ENCODE measurements around the gene TEAD2.

Gene TEAD2

DNA sequence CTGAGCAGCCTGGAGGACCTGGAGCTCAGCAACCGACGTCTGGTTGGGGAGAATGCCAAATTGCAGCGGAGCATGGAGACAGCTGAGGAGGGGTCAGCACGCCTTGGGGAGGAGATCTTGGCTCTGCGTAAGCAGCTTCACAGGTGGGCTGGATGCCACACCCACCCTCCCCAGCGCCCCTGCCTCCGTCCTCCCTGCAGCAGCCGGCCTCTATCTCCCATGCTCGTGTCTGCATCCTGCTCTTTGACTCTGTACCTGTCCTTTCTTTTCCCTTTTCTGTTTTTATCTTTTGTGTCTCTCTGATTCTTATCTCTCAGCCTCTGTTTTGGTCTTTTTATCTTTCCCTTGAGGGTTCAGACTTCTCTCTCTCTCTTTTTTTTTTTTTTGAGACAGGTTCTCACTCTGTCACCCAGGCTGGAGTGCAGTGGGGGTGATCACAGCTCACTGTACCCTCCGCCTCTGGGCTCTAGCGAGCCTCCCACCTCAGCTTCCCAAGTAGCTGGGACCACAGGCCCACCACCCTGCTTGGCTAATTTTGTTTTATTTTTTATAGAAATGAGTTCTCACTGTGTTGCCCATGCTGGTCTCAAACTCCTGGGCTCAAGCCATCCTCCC lies 35.9 kb upstream of the TEAD2 start:
- Histone ChIP-seq H3K36me3 (ENCODE audit: low read depth) (no peaks in the 10 kb centered on the region), H3K4me3 (ENCODE audit: severe bottlenecking) (no peak overlapping the region), H3K27ac (ENCODE audit: poor library complexity, severe bottlenecking) (no peak overlapping the region), H3K9me3 (ENCODE audit: severe bottlenecking) (no peaks in the 10 kb centered on the region), H3K4me1 (ENCODE audit: insufficient read depth, poor library complexity, severe bottlenecking) (no peaks in the 10 kb centered on the region), H3K27me3 (ENCODE audit: insufficient read depth, poor library complexity, severe bottlenecking) (no peaks in the 10 kb centered on the region)
- no peak for ATAC-seq (ENCODE audit: low read depth)
- no peak for TF ChIP-seq CTCF (IDR thresholded peaks at IDR 0.05; ENCODE audit: poor library complexity, severe bottlenecking)
- DNase-seq (ENCODE audit: low spot score): no peak

- Histone ChIP-seq H3K27ac (ENCODE audit: poor library complexity, severe bottlenecking) (no peak overlapping the region), H3K9me3 (ENCODE audit: severe bottlenecking) (no peaks in the 10 kb centered on the region), H3K4me3 (ENCODE audit: severe bottlenecking) (no peak overlapping the region), H3K27me3 (ENCODE audit: insufficient read depth, poor library complexity, severe bottlenecking) (no peaks in the 10 kb centered on the region), H3K36me3 (ENCODE audit: low read depth) (no peaks in the 10 kb centered on the region), H3K4me1 (ENCODE audit: insufficient read depth, poor library complexity, severe bottlenecking) (no peaks in the 10 kb centered on the region)
- TF ChIP-seq CTCF (IDR thresholded peaks at IDR 0.05; ENCODE audit: poor library complexity, severe bottlenecking): no peak
- no peak for DNase-seq (ENCODE audit: low spot score)
- no peak for ATAC-seq (ENCODE audit: low read depth)
Observed at GRCh38 chr19:49396738-49397505, 34.7 kb upstream of the TEAD2 start.

GRCh38 chr19:49395581-49396407 lies 33.6 kb upstream of the TEAD2 start:
- no peak for ATAC-seq (ENCODE audit: low read depth)
- Histone ChIP-seq H3K4me3 (ENCODE audit: severe bottlenecking) (no peak overlapping the region), H3K36me3 (ENCODE audit: low read depth) (no peaks in the 10 kb centered on the region), H3K27me3 (ENCODE audit: insufficient read depth, poor library complexity, severe bottlenecking) (no peaks in the 10 kb centered on the region), H3K4me1 (ENCODE audit: insufficient read depth, poor library complexity, severe bottlenecking) (no peaks in the 10 kb centered on the region), H3K9me3 (ENCODE audit: severe bottlenecking) (no peaks in the 10 kb centered on the region), H3K27ac (ENCODE audit: poor library complexity, severe bottlenecking) (no peak overlapping the region)
- TF ChIP-seq CTCF (IDR thresholded peaks at IDR 0.05; ENCODE audit: poor library complexity, severe bottlenecking): no peak
- DNase-seq (ENCODE audit: low spot score): no peak

DNA sequence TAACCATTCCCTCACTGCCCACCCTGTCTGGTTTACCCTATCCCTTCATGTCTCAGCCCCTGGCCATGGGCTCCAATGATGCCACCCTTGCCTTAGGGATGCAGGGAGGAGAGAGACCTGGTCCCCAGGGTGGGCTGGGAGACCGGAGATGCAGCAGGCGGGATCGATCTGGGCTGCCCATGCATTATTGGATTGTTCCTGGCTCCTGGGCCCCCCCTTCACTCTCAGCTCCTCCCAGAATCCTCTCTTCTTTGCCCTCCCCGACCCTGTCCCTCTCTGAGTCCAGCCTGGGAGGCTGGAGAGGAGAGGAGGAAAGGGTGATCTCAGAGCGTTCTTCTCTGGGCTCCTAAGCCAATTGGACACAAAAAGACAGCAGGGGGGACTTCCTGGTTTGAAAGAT lies 31.7 kb upstream of the TEAD2 start:
- no peak for ATAC-seq (ENCODE audit: low read depth)
- DNase-seq (ENCODE audit: low spot score): no peak
- Histone ChIP-seq H3K36me3 (ENCODE audit: low read depth) (no peaks in the 10 kb centered on the region), H3K27me3 (ENCODE audit: insufficient read depth, poor library complexity, severe bottlenecking) (no peaks in the 10 kb centered on the region), H3K27ac (ENCODE audit: poor library complexity, severe bottlenecking) (no peak overlapping the region), H3K4me3 (ENCODE audit: severe bottlenecking) (no peak overlapping the region), H3K9me3 (ENCODE audit: severe bottlenecking) (no peaks in the 10 kb centered on the region), H3K4me1 (ENCODE audit: insufficient read depth, poor library complexity, severe bottlenecking) (no peaks in the 10 kb centered on the region)
- no peak for TF ChIP-seq CTCF (IDR thresholded peaks at IDR 0.05; ENCODE audit: poor library complexity, severe bottlenecking)

Data from RWPE2 (cell line).